ENCODE measurements around the gene TMEM168. TPM values are rescaled to one million over a fixed set of nuclear protein-coding genes. Genes with fewer than 3 reads are reported as not detected.

TMEM168 gene
- total and polyA plus RNA-seq, 2 of the 13 experiments (the other 11 are each of a cell fraction or from before 2014, with no cell fraction given), result 8.7 to 15.7 TPM

- TF ChIP-seq ZNF207 (IDR thresholded peaks at IDR 0.05; ENCODE audit: borderline replicate concordance) (no peak), JUNB (CRISPR knock-in tag; IDR thresholded peaks at IDR 0.05; ENCODE audit: borderline replicate concordance) (no peak), ZNF607 (CRISPR knock-in tag; IDR thresholded peaks at IDR 0.05; ENCODE audit: borderline replicate concordance) (peak; percentile 73), POLR2AphosphoS2 (IDR thresholded peaks at IDR 0.05; ENCODE audit: low read depth, low read length) (no peak), SRSF4 (IDR thresholded peaks at IDR 0.05; ENCODE audit: low read depth, low read length, poor library complexity, severe bottlenecking) (no peak), KDM3A (CRISPR knock-in tag; IDR thresholded peaks at IDR 0.05; ENCODE audit: low read depth) (no peak; the same call in 1 of the 2 replicates), RXRA (CRISPR knock-in tag; IDR thresholded peaks at IDR 0.05) (peak; percentile 46; the same call in 1 of the 2 replicates), DPF2 (CRISPR knock-in tag; IDR thresholded peaks at IDR 0.05; ENCODE audit: borderline replicate concordance, low read depth) (no peak), KLF12 (CRISPR knock-in tag; IDR thresholded peaks at IDR 0.05; ENCODE audit: borderline replicate concordance) (peak; percentile 72), ZNF382 (CRISPR knock-in tag; IDR thresholded peaks at IDR 0.05; ENCODE audit: borderline replicate concordance) (no peak), ZSCAN29 (CRISPR knock-in tag; conservative IDR thresholded peaks at IDR 0.05) (no peak), HNRNPLL (IDR thresholded peaks at IDR 0.05; ENCODE audit: low read depth, low read length, poor library complexity, severe bottlenecking) (peak; percentile 66), ZMYM2 (CRISPR knock-in tag; IDR thresholded peaks at IDR 0.05) (peak; percentile 76; the same call in 1 of the 2 replicates), JDP2 (CRISPR knock-in tag; IDR thresholded peaks at IDR 0.05; ENCODE audit: borderline replicate concordance) (no peak), PAXIP1 (CRISPR knock-in tag; conservative IDR thresholded peaks at IDR 0.05) (0 out of 2 replicates have a peak, but pooled peaks have one; percentile 20), ATM (IDR thresholded peaks at IDR 0.05; ENCODE audit: borderline replicate concordance) (no peak), ZC3H13 (CRISPR knock-in tag; IDR thresholded peaks at IDR 0.05) (peak; percentile 17; the same call in 1 of the 2 replicates), NPAS2 (CRISPR knock-in tag; IDR thresholded peaks at IDR 0.05; ENCODE audit: borderline replicate concordance) (no peak), MTF2 (CRISPR knock-in tag; IDR thresholded peaks at IDR 0.05; ENCODE audit: borderline replicate concordance) (no peak), MIER2 (CRISPR knock-in tag; IDR thresholded peaks at IDR 0.05) (no peak), ZNF24 (IDR thresholded peaks at IDR 0.05) (no peak), ZSCAN22 (CRISPR knock-in tag; IDR thresholded peaks at IDR 0.05) (no peak), HDAC6 (IDR thresholded peaks at IDR 0.05; ENCODE audit: low read depth, low read length) (no peak), ZNF572 (CRISPR knock-in tag; IDR thresholded peaks at IDR 0.05) (no peak), MED13 (CRISPR knock-in tag; IDR thresholded peaks at IDR 0.05) (no peak), IRF1 (CRISPR knock-in tag; IDR thresholded peaks at IDR 0.05; ENCODE audit: low read depth) (no peak), ZFP82 (CRISPR knock-in tag; IDR thresholded peaks at IDR 0.05; ENCODE audit: borderline replicate concordance) (no peak), RAD21 (CRISPR knock-in tag; IDR thresholded peaks at IDR 0.05) (no peak; the same call in 1 of the 2 replicates)
Observed at GRCh38 chr7:112789817-112790585, at the start of gene TMEM168 (continued).
